HG03521 (cell line): ENCODE measurements around the gene HSPBAP1.

Experiments used
- ATAC-seq: cut with Tn5 transposase; IDR thresholded peaks from one replicate; pipeline ENCODE4 v1.9.1; 2021; ENCODE audit warnings: mild to moderate bottlenecking, moderate library complexity; ENCODE audit not compliant: unreplicated experiment

The HSPBAP1 gene

DNA sequence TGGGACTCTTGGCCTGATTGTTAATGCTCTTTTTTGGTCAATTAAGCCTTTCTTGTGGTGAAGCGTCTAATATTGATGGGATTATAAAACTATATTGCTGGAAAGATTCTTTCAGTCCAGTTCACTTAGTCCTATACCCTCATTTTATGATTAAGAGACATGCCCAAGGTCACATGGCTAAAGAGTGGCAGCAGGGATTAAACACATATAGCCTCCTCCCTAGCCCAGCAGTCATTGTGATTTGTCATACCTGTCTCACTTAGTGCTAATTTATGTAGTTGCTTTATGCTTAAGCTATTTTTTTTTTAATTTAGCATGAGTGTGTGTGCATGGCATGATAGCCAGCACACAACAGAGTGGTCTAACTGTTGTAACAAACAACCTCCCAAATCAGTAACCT lies 103.5 kb downstream of the HSPBAP1 start:
- ATAC-seq = no peak
